GM18861 (cell line): ENCODE measurements around the gene KLHL33.

Experiments used
- ATAC-seq: cut with Tn5 transposase; IDR thresholded peaks from one replicate; pipeline ENCODE4 v1.9.1; 2021; ENCODE audit not compliant: unreplicated experiment

Gene KLHL33

DNA sequence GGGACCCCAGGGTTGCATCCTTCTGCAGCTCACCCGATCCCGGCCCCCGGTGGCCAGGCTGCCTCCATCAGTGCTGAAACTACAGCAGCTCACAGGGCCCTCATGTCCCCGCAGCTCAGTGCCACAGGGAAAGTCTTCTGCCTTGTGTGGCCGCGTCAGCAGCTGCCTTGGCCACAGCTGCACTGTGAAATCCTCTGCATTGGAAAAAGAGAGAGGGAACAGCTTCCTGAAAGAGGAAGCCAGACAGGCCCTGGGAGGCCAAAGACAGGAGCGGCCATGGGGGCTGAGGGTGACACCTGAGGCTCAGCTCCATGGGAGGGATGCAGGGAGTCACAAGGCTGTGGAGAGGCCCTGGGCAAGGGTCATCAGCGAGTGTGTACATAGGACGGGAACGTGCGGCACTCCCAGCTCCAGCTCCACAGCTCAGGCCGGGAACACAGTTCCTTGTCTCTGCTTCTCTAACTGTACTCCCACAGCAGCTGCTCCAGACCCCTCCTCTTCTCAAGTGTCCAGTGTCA lies 59.8 kb downstream of the KLHL33 start:
- ATAC-seq = no peak
